NCI-H524 (cell line): Measurements from ENCODE around the gene PLAAT2.

Experiments
- DNase-seq, 2 experiments: peaks; one replicate each; lab custom pipeline; 2025; lab: John Stamatoyannopoulos, UW

PLAAT2 gene

DNA sequence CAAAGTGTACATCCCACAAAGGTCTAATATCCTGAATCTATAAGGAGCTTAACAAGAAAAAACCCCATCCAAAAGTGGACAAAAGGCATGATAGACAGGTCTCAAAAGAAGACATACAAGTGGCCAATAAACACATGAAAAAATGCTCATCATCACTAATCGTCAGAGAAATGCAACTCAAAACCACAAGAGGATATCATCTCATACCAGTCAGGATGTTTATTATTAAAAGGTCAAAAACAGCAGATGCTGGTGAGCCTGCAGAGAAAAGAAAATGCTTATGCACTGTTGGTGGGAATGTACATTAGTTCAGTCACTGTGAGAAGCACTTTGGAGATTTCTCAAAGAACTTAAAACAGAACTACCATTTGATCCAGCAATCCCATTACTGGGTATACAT, 44.6 kb downstream of the PLAAT2 start:
- no peak for DNase-seq

DNA sequence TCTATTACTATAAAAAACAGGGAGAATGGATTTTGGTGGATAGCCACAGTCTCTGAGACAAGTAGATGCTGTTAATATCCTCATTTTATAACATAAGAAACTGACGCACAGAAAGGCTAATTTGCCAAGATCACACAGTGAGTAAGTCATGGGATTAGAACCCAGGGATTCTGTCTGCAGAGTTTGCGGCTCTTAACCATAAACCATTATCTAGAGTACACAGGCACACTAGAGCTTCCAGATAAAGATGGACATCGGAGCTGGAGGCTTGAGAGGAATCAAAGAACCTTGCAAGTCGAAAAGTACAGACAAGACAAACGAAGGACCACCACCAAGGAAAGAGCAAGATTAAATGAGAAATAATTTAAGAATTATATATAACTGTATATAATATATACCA, 46.0 kb downstream of the PLAAT2 start:
- DNase-seq = no peak

DNA sequence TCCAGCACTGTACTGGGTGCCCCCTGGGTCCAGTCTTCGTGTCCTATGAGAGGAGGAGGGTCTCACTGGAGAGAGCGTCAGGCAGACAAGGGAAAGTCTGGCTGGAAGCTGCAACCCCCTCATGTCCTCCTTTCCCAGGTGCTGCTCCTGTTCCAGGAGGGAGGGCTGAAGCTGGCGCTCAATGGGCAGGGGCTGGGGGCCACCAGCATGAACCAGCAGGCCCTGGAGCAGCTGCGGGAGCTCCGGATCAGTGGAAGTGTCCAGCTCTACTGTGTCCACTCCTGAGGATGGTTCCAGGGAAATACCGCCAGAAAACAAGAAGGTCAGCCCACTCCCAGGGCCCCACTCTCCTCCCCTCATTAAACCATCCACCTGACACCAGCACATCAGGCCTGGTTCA, 47.1 kb downstream of the PLAAT2 start:
- DNase-seq = no peak

DNA sequence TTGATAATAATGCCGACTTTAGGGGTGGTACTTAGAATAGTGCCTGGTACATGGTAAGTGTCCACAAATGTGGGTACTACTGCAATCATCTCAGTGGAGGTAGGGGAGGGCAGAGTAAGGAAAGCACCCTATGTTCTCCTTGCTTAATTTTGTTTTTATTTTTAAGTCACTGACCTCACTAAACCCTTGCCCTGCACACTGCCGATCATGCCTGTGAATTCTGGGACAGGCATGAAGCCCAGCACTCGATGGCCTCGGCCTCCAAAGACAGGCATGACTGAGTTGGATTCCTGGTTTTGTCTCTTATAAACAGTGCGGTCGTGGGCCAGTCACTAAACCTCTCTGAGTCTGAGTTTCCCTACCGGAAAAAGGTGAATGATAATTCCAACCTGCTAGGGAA, 50.4 kb downstream of the PLAAT2 start:
- DNase-seq = no peak

DNA sequence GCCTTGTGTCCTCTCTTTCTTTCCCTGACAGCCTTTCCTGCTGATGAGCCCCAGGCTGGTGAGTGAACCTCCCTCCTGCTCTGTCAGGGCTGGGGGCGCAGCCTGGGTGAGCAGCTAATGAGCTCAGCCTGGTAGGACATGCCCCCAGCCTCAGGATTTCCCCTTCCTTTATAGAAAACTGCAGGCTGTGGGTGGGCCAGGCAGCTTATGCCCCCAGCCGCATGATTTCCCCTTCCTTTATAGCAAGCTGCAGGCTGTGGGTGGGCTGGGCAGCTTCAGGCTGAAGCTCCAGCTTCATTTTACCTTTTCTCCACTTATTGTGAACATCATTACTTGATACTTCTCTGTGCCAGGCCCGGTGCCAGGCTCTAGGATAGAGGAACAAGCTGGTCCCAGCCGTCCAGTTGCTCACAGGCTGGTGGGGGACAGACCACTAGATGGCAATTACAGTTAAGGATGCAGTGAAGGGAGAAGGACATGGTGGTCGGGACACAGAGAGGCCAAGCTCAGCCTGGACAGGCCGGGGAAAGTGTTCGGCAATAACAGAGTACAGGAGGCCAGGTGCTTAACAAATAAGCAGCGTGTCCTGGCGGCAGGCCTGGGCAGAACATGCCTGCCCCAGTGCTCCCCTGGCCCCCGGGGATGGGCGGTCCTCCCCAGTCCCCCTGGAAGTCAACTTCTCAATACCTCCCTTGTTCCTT, 52.0 kb downstream of the PLAAT2 start:
- no peak for DNase-seq

DNA sequence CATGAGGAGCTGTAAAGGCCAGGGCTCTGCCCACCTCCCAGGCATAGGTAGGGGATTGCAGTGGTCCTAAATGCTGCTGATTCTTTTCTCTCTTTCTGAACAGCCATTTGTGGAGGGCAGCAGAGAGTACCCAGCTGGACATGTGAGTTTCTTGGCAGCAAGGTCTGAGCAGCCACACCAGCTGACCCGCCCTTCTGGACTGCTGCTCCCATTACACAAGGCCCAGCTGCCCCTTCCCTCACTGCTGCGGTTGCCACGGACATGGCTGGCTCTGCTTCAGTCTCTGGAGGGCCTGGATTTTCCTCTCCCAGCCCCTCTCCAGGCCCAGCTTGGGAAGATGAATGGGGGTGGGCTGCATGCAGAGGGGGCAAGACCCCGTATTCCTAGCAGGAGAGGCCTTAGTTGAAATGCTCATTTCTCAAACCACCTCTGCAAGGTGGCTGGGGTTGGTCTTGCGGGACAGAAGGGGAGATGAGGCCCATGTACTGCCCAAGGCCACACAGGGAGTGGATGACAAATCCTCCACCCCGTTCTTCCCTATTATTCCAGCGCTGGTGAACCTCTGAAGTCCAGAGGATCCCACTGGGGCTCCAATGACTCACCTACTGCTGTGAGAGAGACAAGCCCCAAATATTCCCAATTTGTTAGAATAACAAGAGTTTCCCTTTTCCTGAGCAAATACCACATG, 52.7 kb downstream of the PLAAT2 start:
- DNase-seq = no peak

DNA sequence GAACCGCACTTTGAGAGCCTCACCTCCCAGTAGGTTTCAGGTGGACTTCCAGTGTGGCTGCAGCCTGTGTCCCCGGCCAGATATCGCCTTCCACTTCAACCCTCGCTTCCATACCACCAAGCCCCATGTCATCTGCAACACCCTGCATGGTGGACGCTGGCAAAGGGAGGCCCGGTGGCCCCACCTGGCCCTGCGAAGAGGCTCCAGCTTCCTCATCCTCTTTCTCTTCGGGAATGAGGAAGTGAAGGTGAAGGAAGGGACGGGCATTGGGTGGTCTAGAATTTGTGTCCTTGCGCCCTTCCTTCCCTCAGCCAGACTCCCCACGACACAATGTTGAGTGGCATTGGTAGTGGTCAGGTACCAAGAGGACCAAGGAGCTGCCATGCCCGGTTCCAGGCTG, 54.4 kb downstream of the PLAAT2 start:
- no peak for DNase-seq

DNA sequence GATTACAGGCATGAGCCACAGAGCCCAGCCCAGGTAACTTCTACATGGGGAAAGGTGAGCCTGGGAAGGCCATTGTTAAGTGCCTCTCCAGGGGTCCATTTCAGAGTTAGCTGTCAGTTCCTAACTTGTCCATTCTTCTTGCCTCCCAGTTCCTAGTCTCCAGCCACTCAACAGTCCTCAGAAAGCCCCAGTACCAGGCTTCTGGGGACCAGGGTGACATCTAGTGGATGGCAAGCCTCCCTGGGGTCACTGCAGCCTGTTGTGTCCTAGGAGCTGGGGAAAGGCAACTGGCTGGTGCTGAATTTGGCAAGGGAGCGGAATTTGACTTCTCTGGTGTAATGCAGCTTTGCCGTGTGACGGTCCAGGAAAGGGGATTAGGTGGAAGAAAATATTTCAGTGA, 55.2 kb downstream of the PLAAT2 start:
- peak in 1 of 2 experiments; percentile 43 for DNase-seq

DNA sequence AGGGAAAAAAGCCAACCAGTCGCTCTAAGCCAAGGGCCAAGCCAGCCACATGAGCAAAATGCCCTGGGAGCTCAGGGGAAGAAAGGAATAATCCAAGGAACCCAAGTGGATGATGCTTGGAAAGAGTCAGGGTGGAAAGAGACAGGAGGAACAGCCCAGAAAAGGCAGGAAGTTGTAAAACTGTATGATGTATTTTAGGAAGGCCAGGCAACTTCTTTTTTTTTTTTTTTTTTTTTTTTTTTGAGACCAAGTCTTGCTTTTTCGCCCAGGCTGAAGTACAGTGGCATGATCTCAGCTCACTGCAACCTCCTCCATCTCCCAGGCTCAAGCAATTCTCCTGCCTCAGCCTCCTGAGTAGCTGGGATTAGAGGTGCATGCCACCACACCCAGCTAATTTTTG, 55.7 kb downstream of the PLAAT2 start:
- DNase-seq = no peak

DNA sequence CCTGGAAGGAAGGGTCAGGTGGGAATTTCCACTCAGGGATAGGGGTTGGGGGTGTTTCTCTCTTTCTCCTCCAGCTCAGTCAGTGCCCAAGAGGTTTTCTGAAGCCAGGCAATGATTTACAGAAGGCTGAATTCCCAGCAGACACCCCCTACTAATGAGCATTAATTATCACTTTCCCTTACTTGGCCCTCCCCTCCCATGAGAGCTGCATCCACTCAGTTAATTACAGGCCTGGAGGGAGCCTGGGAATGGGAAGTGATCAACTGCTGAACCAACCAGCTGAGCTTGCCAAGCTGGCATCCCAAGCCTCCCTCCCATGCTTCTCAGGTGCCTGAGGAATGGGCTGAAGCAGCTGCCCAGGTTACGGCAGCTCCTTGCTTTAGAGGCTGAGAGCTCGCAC, 56.3 kb downstream of the PLAAT2 start:
- DNase-seq = no peak

DNA sequence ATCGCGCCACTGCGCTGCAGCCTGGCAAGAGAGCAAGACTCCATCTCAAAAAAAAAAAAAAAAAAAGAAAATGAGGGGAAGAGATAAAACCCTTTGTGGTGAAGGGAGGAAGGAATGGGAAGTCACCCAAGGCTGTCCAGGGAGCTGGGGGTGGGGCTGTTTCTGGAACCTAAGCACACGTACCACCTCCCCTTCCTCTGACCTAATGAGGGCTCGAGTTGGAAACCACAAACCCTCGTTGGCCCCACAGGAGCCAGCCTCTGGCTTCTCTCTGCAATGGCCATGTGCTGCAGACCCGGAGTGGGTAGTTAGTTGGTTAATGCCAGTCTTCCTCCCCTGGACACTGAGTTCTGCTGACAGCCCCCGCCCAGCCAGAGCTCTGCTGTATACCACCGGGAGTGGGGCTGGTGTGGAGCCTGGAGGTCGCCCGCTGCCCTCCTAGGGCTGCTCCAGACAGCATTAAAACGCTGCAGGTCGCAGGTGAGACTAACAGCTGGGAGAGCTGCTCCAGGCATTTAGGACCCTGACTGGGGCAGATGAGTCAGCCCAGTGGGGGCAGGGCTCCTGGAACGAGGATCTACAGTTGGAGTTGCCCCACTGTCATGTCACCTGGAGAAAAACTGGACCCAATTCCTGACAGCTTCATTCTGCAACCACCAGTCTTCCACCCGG, 57.2 kb downstream of the PLAAT2 start, which contains the start of gene LGALS12:
Gene LGALS12 (plus strand): TSS at position 228 of the 672 bp plus-strand sequence. CDS start 375 bp downstream, at position 603.
- DNase-seq = no peak

DNA sequence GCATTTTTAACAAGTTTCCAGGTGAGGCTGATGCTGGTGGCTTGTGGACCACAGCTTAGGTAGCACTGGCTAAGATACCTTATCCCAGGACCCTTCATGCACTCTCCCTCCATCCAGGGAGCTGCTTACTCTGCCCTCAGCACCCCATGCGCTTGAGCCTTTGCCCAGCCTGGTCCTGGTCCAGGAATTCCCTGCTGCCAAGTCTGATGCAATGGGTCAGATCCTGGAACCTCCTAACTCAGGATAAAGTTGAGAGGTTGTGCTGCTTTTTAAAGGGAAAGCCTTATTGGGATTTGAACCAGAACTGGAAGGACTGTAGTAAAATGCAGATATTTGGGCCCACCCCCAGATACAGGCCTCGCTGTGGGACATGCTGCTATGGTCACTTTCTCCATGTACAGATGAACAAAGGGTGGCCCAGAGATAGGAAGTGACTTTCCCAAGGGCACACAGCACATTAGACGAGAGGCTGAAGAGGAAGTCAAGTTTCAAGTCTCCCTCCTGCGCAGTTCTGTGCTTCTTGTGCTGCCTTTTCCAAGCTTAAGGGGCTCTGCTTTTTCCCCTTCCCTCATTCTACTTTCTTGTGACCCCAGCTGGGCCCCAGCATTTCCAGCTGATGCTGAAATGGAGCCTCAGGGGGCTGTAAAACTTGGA, 58.1 kb downstream of the PLAAT2 start:
- no peak for DNase-seq

DNA sequence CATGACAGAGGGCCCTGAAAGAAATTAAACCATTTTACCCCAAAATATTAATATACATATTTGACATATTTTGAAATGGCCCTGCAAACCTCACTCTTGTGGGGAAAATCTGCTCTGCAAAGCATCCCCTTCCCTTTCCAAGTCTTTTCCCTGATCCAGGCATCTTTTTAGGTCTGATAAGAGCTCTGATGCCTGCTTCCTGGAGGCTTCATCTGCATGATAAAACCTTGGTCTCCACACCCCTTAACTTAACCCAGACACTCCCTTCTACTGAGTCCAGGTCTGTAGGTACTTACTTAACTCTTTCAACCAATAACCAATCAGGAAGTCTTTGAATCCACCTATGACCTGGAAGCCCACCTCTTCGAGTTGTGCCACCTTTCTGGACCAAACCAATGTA, 59.1 kb downstream of the PLAAT2 start:
- DNase-seq = no peak

DNA sequence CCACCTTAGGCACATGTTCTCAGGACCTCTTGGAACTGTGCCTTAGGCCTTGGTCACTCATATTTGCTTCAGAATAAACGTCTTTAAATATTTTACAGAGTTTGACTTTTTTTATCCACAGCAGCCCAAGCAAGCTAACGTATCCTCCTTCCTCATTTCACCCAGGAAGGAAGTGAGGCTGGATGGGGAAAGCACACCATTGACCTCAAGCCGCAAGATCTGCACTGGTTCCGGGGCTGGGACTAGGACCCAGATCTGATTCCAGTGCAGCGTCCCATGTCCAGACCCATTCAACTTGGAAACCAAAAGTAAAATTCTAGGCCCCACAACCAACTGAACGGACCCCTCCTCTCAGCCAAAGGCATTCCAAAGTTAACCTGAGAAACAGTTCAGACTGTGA, 59.7 kb downstream of the PLAAT2 start:
- no peak for DNase-seq
